NCI-H69 (cell line): ENCODE results near the gene CNNM2.

Experiments used
- DNase-seq: peaks from one replicate; lab custom pipeline; 2025; lab: John Stamatoyannopoulos, UW

Gene CNNM2

GRCh38 chr10:103077020-103077419, 158.9 kb downstream of the CNNM2 start:
- DNase-seq = no peak

GRCh38 chr10:103077491-103078308, 159.6 kb downstream of the CNNM2 start:
- DNase-seq = no peak

GRCh38 chr10:103078309-103078615, 160.2 kb downstream of the CNNM2 start:
- no peak for DNase-seq

GRCh38 chr10:103078676-103079075, 160.6 kb downstream of the CNNM2 start:
- DNase-seq = no peak

GRCh38 chr10:103079100-103079499, 161.0 kb downstream of the CNNM2 start:
- no peak for DNase-seq

- no peak for DNase-seq
These were observed 161.9 kb downstream of the CNNM2 start for GRCh38 chr10:103079946-103080345.

GRCh38 chr10:103080891-103081581, 162.9 kb downstream of the CNNM2 start:
- no peak for DNase-seq

GRCh38 chr10:103082683-103083082, 164.6 kb downstream of the CNNM2 start:
- no peak for DNase-seq

- DNase-seq = no peak
These were observed 165.3 kb downstream of the CNNM2 start for GRCh38 chr10:103083266-103083976.

GRCh38 chr10:103083977-103084320, 165.9 kb downstream of the CNNM2 start:
- no peak for DNase-seq

GRCh38 chr10:103086261-103086660, 168.2 kb downstream of the CNNM2 start:
- DNase-seq = no peak

GRCh38 chr10:103086799-103087198, 168.7 kb downstream of the CNNM2 start:
- no peak for DNase-seq

- no peak for DNase-seq
These were observed 171.4 kb downstream of the CNNM2 start for GRCh38 chr10:103089493-103089892.

GRCh38 chr10:103090911-103091310, 172.8 kb downstream of the CNNM2 start:
- no peak for DNase-seq

GRCh38 chr10:103095005-103095404, 176.9 kb downstream of the CNNM2 start:
- DNase-seq = no peak

GRCh38 chr10:103096130-103096529, 178.0 kb downstream of the CNNM2 start:
- DNase-seq = no peak

GRCh38 chr10:103098240-103098639, 180.1 kb downstream of the CNNM2 start:
- DNase-seq = no peak

GRCh38 chr10:103100620-103101019, 182.5 kb downstream of the CNNM2 start:
- DNase-seq = no peak

- no peak for DNase-seq
These were observed 184.1 kb downstream of the CNNM2 start for GRCh38 chr10:103102195-103102594.

GRCh38 chr10:103103989-103104388, 185.9 kb downstream of the CNNM2 start:
- no peak for DNase-seq

- DNase-seq = no peak
These were observed 186.6 kb downstream of the CNNM2 start for GRCh38 chr10:103104721-103105120.

- DNase-seq = no peak
These were observed 187.4 kb downstream of the CNNM2 start for GRCh38 chr10:103105462-103105861.

GRCh38 chr10:103106539-103106938, 188.4 kb downstream of the CNNM2 start:
- DNase-seq = no peak
